SK-N-SH (cell line): ENCODE measurements around the gene YBX2. TPM values are rescaled to one million over a fixed set of nuclear protein-coding genes. Genes with fewer than 3 reads are reported as not detected.

ENCODE experiments used
- CTCF ChIA-PET: fragments of 300-600, 350-600 bp; formaldehyde crosslinking; extraction: SDS; loops from one replicate; lab custom pipeline; 2021; lab: Yijun Ruan, JAX
- POLR2A ChIA-PET: fragments of 350-600 bp; sonication (Branson Sonifier 250); formaldehyde crosslinking; extraction: SDS; loops from one replicate; lab custom pipeline; 2020; ENCODE audit warnings: antibody characterized with exemption, inconsistent platforms; lab: Yijun Ruan, JAX
- DNase-seq: peaks from one replicate; pipeline ENCODE4 v3.0.0; 2012
- H2AFZ ChIP-seq: fragments of 200-600 bp; sonication (generic); 2 replicates; pipeline ENCODE4 v1.8.1; 2016; ENCODE audit warnings: antibody characterized with exemption, mild to moderate bottlenecking, low read depth
- H3F3A ChIP-seq: fragments of 200-600 bp; sonication (generic); replicated peaks from 2 replicates; pipeline ENCODE3; 2016; ENCODE audit warnings: antibody characterized with exemption, mild to moderate bottlenecking; ENCODE audit not compliant: insufficient read depth
- H3K27ac ChIP-seq, 2 experiments: fragments of 200-500 bp in 1 of 2; fragments of 200-600 bp in 1 of 2; sonication (Bioruptor generic) in 1 of 2; sonication (generic), shearing (Covaris generic) in 1 of 2; 2 replicates each; pipeline versions ENCODE4 v1.5.1 to v1.6.1; 2014 to 2016; ENCODE audit warnings: low read depth in 2 of 2, inconsistent platforms in 1 of 2, low read length in 1 of 2, mild to moderate bottlenecking in 1 of 2, mixed read lengths in 1 of 2
- H3K27me3 ChIP-seq: fragments of 200-600 bp; sonication (generic), shearing (Covaris generic); 2 replicates; pipeline ENCODE4 v1.6.1; 2016; ENCODE audit warnings: mixed run types; ENCODE audit not compliant: insufficient read depth
- H3K36me3 ChIP-seq, 2 experiments: fragments of 200-500 bp in 1 of 2; fragments of 200-600 bp in 1 of 2; sonication (Bioruptor generic) in 1 of 2; sonication (generic) in 1 of 2; replicated peaks in 1 of 2; 2 replicates each; pipeline versions ENCODE3 to v1.5.1; 2014 to 2016; ENCODE audit warnings: low read length in 1 of 2, mild to moderate bottlenecking in 1 of 2; ENCODE audit not compliant: insufficient read depth in 2 of 2, control insufficient read depth in 1 of 2
- H3K4me1 ChIP-seq, 2 experiments: fragments of 200-500 bp in 1 of 2; fragments of 200-600 bp in 1 of 2; sonication (Bioruptor generic) in 1 of 2; sonication (generic), shearing (Covaris generic) in 1 of 2; 2 replicates each; pipeline versions ENCODE4 v1.5.1 to v1.6.1; 2014 to 2016; ENCODE audit warnings: low read depth in 1 of 2, low read length in 1 of 2, mixed run types in 1 of 2; ENCODE audit not compliant: insufficient read depth in 2 of 2, control insufficient read depth in 1 of 2
- H3K4me2 ChIP-seq: fragments of 200-600 bp; sonication (generic), shearing (Covaris generic); 2 replicates; pipeline ENCODE4 v1.6.1; 2017; ENCODE audit warnings: mixed run types
- H3K4me3 ChIP-seq, 2 experiments: fragments of 200-500 bp in 1 of 2; fragments of 200-600 bp in 1 of 2; sonication (Bioruptor generic) in 1 of 2; sonication (generic), shearing (Covaris generic) in 1 of 2; 2 replicates each; pipeline versions ENCODE4 v1.5.1 to v1.8.1; 2014 to 2016; ENCODE audit warnings: low read depth in 2 of 2, inconsistent platforms in 1 of 2, low read length in 1 of 2, mild to moderate bottlenecking in 1 of 2, mixed read lengths in 1 of 2, moderate library complexity in 1 of 2
- H3K79me2 ChIP-seq: fragments of 200-600 bp; sonication (generic); 2 replicates; pipeline ENCODE4 v1.8.1; 2017; ENCODE audit warnings: mild to moderate bottlenecking; ENCODE audit not compliant: insufficient read depth
- H3K9ac ChIP-seq: fragments of 200-600 bp; sonication (generic); 2 replicates; pipeline ENCODE4 v1.6.1; 2017; ENCODE audit warnings: mixed run types
- H3K9me2 ChIP-seq: fragments of 200-600 bp; sonication (generic); 2 replicates; pipeline ENCODE4 v1.6.1; 2017; ENCODE audit warnings: mixed run types
- H3K9me3 ChIP-seq: fragments of 200-600 bp; sonication (generic); 2 replicates; pipeline ENCODE4 v1.6.1; 2017; ENCODE audit warnings: mixed run types, mild to moderate bottlenecking, moderate library complexity
- H4K20me1 ChIP-seq: fragments of 200-600 bp; sonication (generic); 2 replicates; pipeline ENCODE4 v1.6.1; 2017; ENCODE audit warnings: mild to moderate bottlenecking, mixed run types; ENCODE audit not compliant: insufficient read depth
- CHD2 ChIP-seq: fragments of 150-350 bp; IDR thresholded peaks from 2 replicates; pipeline ENCODE4 v1.6.1; 2018; ENCODE audit warnings: low read length; ENCODE audit not compliant: partially characterized antibody
- CTCF ChIP-seq: fragments of 200-600 bp; sonication (generic); IDR thresholded peaks from 2 replicates; pipeline ENCODE4 v1.6.1; 2017; ENCODE audit warnings: antibody characterized with exemption, mild to moderate bottlenecking, moderate library complexity
- EP300 ChIP-seq, 2 experiments: IDR thresholded peaks; 2 replicates each; pipeline versions ENCODE4 v1.4.0 to v1.6.1; 2012; ENCODE audit warnings: borderline replicate concordance in 1 of 2, low read depth in 1 of 2, low read length in 1 of 2
- FOXM1 ChIP-seq: IDR thresholded peaks from 2 replicates; pipeline ENCODE4 v1.4.0; 2012; ENCODE audit warnings: low read depth, mild to moderate bottlenecking
- GABPA ChIP-seq: IDR thresholded peaks from 2 replicates; pipeline ENCODE4 v1.4.0; 2012; ENCODE audit warnings: low read depth, mild to moderate bottlenecking
- GATA2 ChIP-seq: sonication (generic); formaldehyde crosslinking; IDR thresholded peaks from 2 replicates; pipeline ENCODE4 v1.5.0; 2020; ENCODE audit warnings: mild to moderate bottlenecking, missing genetic modification reagents
- IRF3 ChIP-seq: fragments of 150-350 bp; IDR thresholded peaks from 2 replicates; pipeline ENCODE4 v1.6.1; 2016; ENCODE audit warnings: mild to moderate bottlenecking, low read depth, low read length
- JUND ChIP-seq: IDR thresholded peaks from 2 replicates; pipeline ENCODE4 v1.4.0; 2012
- NRF1 ChIP-seq: IDR thresholded peaks from 2 replicates; pipeline ENCODE4 v1.6.1; 2012; ENCODE audit warnings: low read depth, mild to moderate bottlenecking, low read length
- RFX5 ChIP-seq: IDR thresholded peaks from 2 replicates; pipeline ENCODE4 v1.6.1; 2012; ENCODE audit warnings: mild to moderate bottlenecking, improper control_type of control experiment, low read length
- TEAD4 ChIP-seq: IDR thresholded peaks from 2 replicates; pipeline ENCODE4 v1.4.0; 2012; ENCODE audit warnings: mild to moderate bottlenecking, borderline replicate concordance; ENCODE audit not compliant: insufficient read depth
- USF1 ChIP-seq: IDR thresholded peaks from 2 replicates; pipeline ENCODE4 v1.4.0; 2012; ENCODE audit warnings: low read depth, borderline replicate concordance
- YY1 ChIP-seq: IDR thresholded peaks from 2 replicates; pipeline ENCODE4 v1.4.0; 2012; ENCODE audit warnings: low read depth, mild to moderate bottlenecking
- WGBS: methylation state at CpG from one replicate; pipeline ENCODE4 v1.1.6; 2017; ENCODE audit warnings: low lambda C conversion rate; 5-methylcytosine and 5-hydroxymethylcytosine counted together
- polyA plus RNA-seq, 3 experiments: library from polyadenylated mRNA; depleted of rRNA; stranded (reverse); fragments of >200 nt; gene quantifications; 2 replicates each; pipeline ENCODE4 v1.2.3, GENCODE V29; 2012

YBX2 gene
- polyA plus RNA-seq, 1 of the 3 experiments (the other 2 are of a cell fraction): 0.54 TPM

- no peak for TF ChIP-seq USF1
- TF ChIP-seq JUND: no peak
- no peak for TF ChIP-seq NRF1
- TF ChIP-seq GABPA: no peak
- TF ChIP-seq CHD2: no peak
These were observed 9.5 kb downstream of the YBX2 start (continued) for GRCh38 chr17:7284911-7285310.

GRCh38 chr17:7283471-7284216 lies 10.8 kb downstream of the YBX2 start:
- DNase-seq: peak; percentile 15
- Histone ChIP-seq H4K20me1 (no peaks in the 10 kb centered on the region), H3K9me3 (no peaks in the 10 kb centered on the region), H3K4me1 (peaks cover 6 to 18% of the 10 kb centered on the region in 2 experiments; a peak in 2 of 4 replicates), H2AFZ (no peak overlapping the region), H3K9ac (no peak overlapping the region), H3K79me2 (no peaks in the 10 kb centered on the region), H3K36me3 (no peaks in the 10 kb centered on the region), H3K4me3 (no peak overlapping the region), H3K9me2 (no peaks in the 10 kb centered on the region), H3K4me2 (no peak overlapping the region), H3K27me3 (peaks cover 6% of the 10 kb centered on the region; the same call in 1 of the 2 replicates), H3K27ac (no peak overlapping the region), H3F3A (peaks cover 15% of the 10 kb centered on the region)
- no peak for TF ChIP-seq FOXM1
- POLR2A ChIA-PET: no interaction called here
- CTCF ChIA-PET: interaction anchor here (1.6 to 8.8 kb wide), 3 partner anchors 9 to 40 kb away, joined by 4 to 169 read pairs (median 34); no protein-coding TSS in a partner anchor
- whole genome bisulfite sequencing: 86% methylated on average over 16 of the region's 18 CpGs

GRCh38 chr17:7282752-7283321 lies 11.6 kb downstream of the YBX2 start:
- TF ChIP-seq GATA2 (CRISPR knock-in tag): no peak
- no peak for TF ChIP-seq EP300 (IDR thresholded peaks at IDR 0.05; ENCODE audit: borderline replicate concordance in 1 of 2, low read depth in 1 of 2, low read length in 1 of 2)
- no peak for TF ChIP-seq IRF3
- no peak for TF ChIP-seq JUND
- no peak for TF ChIP-seq YY1
- no peak for TF ChIP-seq RFX5
- no peak for TF ChIP-seq TEAD4
- TF ChIP-seq CTCF: no peak
- TF ChIP-seq USF1: no peak
- Histone ChIP-seq H3K9me2 (no peaks in the 10 kb centered on the region), H3K27me3 (peaks cover 2% of the 10 kb centered on the region; the same call in 1 of the 2 replicates), H3K4me2 (no peak overlapping the region), H3K9me3 (no peaks in the 10 kb centered on the region), H3F3A (peaks cover 15% of the 10 kb centered on the region), H4K20me1 (no peaks in the 10 kb centered on the region), H3K4me3 (no peak overlapping the region; a peak in 1 of 4 replicates), H3K36me3 (no peaks in the 10 kb centered on the region), H3K4me1 (peaks cover 6 to 18% of the 10 kb centered on the region in 2 experiments; a peak in 2 of 4 replicates), H3K79me2 (no peaks in the 10 kb centered on the region), H3K9ac (no peak overlapping the region), H2AFZ (no peak overlapping the region), H3K27ac (no peak overlapping the region)
- 66% methylated on average over 5 of the region's 6 CpGs for WGBS
- ChIA-PET POLR2A (interaction anchor here (0.5 to 1.3 kb wide), 2 partner anchors 62 to 345 kb away, joined by 3 read pairs; partner anchors contain the start of gene SAT2), CTCF (interaction anchor here (1.6 to 8.8 kb wide), 4 partner anchors 10 to 237 kb away, joined by 4 to 169 read pairs (median 20); no protein-coding TSS in a partner anchor)
- peak; percentile 17 for DNase-seq
